Upper lobe of right lung (tissue), 1 donor: ENCODE results near the gene OSBPL3. TPM values are rescaled to one million over a fixed set of nuclear protein-coding genes. Genes with fewer than 3 reads are reported as not detected.

ENCODE experiments used
- ATAC-seq: fragments of 200-7000 bp; cut with Tn5 transposase; one replicate; pipeline ENCODE4 v1.9.1; 2020; ENCODE audit warnings: mild to moderate bottlenecking, moderate library complexity
- DNase-seq: peaks from one replicate; pipeline ENCODE4 v3.0.0-alpha.2; 2020
- H3K27ac ChIP-seq: fragments of 200-600 bp; one replicate; pipeline ENCODE4 v1.8.0; 2022
- H3K27me3 ChIP-seq: fragments of 200-600 bp; one replicate; pipeline ENCODE4 v1.8.0; 2022; ENCODE audit warnings: mild to moderate bottlenecking
- H3K36me3 ChIP-seq: fragments of 200-600 bp; one replicate; pipeline ENCODE4 v1.8.0; 2022
- H3K4me1 ChIP-seq: fragments of 200-600 bp; one replicate; pipeline ENCODE4 v1.8.0; 2022
- H3K4me3 ChIP-seq: fragments of 200-600 bp; one replicate; pipeline ENCODE4 v1.8.0; 2022; ENCODE audit warnings: mild to moderate bottlenecking
- H3K9me3 ChIP-seq: fragments of 200-600 bp; one replicate; pipeline ENCODE4 v1.8.0; 2022
- intact Hi-C: fragments of 100-400 bp; cut with DNase I; formaldehyde crosslinking; loops from one replicate; pipeline ENCODE4 v1.11.0; 2022
- total RNA-seq: library from RNA; stranded (reverse); fragmentation: NEBNext Ultra II Directional; extraction: Animal tissue kit (Norgen Biotek cat#: 25700); gene quantifications from one replicate; pipeline ENCODE4 v1.2.1, GENCODE V29; 2021
- TF ChIP-seq, protein P1 (sequence below): fragments of 200-600 bp; IDR thresholded peaks from one replicate; pipeline ENCODE4 v1.8.0; 2022; ENCODE audit warnings: antibody characterized with exemption
- donor health status: DM: no; HTN: yes; CAD: no; lungs with severe emphysema.

OSBPL3 gene
- total RNA-seq, 1 donor from 2014 or later = 23.7 TPM

DNA sequence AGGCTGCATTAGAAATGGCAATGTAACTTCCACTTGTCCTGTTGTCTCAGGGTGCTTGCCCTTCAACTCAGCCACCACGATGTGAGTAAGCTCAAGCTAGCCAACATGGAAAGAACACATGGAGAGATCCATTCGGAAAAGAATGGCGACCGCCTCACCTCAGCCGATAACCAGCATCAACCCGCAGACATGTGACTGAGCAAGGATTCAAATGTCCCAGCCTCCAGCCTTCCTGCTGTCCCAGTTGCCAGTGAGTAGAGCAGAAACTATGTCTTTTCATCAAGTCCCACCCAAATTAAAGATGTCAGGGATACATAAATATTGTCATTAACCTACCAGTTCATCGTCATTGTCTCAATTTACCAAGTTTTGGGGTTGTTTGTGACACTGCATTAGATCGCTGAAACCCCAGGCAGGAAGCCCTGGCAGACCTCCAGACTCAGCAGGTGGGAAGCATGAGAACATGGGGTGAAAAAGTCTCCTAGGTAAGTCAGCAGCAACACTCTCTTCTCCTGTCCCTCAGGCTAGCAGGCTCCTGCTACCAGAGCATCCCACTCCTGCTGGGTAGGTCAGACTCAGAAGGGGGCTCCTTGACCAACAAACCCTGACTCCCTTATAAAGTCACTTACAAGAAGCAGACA, 67.0 kb downstream of the OSBPL3 start:
- no peaks in the 10 kb centered on the region for H3K36me3 ChIP-seq
- no peak for DNase-seq
- ATAC-seq = no peak
- H3K4me3 ChIP-seq = no peak overlapping the region
- no peaks in the 10 kb centered on the region for H3K27me3 ChIP-seq
- no peaks in the 10 kb centered on the region for H3K4me1 ChIP-seq
- intact Hi-C loops = no loop called here
- H3K27ac ChIP-seq = no peak overlapping the region
- TF ChIP-seq, protein P1, sequence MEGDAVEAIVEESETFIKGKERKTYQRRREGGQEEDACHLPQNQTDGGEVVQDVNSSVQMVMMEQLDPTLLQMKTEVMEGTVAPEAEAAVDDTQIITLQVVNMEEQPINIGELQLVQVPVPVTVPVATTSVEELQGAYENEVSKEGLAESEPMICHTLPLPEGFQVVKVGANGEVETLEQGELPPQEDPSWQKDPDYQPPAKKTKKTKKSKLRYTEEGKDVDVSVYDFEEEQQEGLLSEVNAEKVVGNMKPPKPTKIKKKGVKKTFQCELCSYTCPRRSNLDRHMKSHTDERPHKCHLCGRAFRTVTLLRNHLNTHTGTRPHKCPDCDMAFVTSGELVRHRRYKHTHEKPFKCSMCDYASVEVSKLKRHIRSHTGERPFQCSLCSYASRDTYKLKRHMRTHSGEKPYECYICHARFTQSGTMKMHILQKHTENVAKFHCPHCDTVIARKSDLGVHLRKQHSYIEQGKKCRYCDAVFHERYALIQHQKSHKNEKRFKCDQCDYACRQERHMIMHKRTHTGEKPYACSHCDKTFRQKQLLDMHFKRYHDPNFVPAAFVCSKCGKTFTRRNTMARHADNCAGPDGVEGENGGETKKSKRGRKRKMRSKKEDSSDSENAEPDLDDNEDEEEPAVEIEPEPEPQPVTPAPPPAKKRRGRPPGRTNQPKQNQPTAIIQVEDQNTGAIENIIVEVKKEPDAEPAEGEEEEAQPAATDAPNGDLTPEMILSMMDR = no peak
- no peaks in the 10 kb centered on the region for H3K9me3 ChIP-seq

DNA sequence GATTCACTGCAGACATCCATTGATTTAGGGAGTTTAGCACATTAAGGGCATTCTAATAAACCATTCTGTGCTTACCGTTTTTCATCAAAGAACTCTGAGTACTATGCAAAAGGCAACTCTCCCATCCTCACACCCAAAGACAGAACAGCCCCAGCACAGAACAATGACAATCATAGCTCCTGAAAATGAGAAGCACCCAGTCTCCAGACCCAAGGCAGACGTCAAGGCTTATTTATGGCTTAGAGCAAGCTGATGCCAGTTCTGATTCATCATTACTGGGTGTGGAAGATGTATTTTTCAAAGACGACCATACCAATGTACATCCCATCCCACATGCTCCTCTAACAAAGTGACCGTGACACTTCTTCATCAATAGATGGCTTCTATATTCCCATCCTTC, 67.6 kb downstream of the OSBPL3 start:
- no peaks in the 10 kb centered on the region for H3K27me3 ChIP-seq
- H3K4me3 ChIP-seq = no peak overlapping the region
- TF ChIP-seq, protein P1 = no peak
- H3K4me1 ChIP-seq = no peaks in the 10 kb centered on the region
- H3K36me3 ChIP-seq = no peaks in the 10 kb centered on the region
- DNase-seq (no peak), ATAC-seq (no peak)
- no peaks in the 10 kb centered on the region for H3K9me3 ChIP-seq
- intact Hi-C loops = no loop called here
- no peak overlapping the region for H3K27ac ChIP-seq

DNA sequence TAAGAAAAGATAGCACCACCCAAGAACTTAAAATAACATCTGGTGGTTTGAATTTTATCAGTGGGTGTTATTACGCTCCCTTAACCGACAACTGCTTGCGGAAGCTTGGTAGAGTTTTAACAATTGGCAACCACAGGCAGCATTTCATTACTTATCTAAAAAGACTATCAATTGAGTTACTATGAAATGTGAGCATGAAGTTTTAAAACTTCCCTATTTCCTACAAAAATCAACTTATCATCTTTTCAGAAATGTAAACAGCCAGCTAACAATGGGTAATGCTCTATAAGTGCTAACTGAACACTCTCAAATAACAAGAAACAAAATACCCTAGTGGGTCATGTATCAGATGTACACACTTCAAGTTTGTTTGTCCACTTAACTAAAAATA, 68.8 kb downstream of the OSBPL3 start:
- Histone ChIP-seq H3K36me3 (no peaks in the 10 kb centered on the region), H3K4me1 (no peaks in the 10 kb centered on the region), H3K9me3 (no peaks in the 10 kb centered on the region), H3K27me3 (no peaks in the 10 kb centered on the region), H3K27ac (no peak overlapping the region), H3K4me3 (no peak overlapping the region)
- TF ChIP-seq, protein P1 = no peak
- intact Hi-C loops = no loop called here
- peak; percentile 52 for ATAC-seq
- no peak for DNase-seq

DNA sequence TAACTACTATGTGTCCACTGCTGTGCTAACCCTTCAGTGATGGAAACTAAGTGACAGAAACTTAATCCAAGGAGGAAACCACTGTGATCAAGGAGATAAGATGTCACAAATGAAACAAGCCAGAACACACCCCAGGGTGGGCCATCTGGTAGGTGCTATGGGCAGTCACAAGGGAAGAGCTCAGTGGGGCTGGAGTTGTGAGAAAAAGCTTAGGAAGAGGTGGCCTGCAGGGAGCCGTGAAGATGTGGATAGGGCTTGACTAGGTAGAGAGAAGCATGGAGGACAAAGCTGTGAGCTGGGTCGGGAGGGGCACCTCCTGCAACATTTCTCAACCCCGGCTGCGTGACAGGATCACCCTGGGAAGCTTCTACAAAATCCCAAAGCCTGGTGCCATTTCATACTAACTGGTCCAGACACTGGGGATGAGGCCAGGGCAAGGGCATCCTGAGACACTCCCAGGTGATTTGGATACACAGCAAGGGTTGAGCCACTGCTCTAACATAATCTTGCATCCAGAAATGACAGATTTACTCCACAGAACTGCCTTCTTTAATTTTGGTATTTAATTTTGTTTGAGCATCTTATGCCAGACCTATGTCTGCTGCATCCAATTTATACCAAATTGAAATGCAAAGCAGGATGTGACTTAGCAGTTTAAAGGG, 69.3 kb downstream of the OSBPL3 start:
- Histone ChIP-seq H3K36me3 (no peaks in the 10 kb centered on the region), H3K27ac (no peak overlapping the region), H3K27me3 (no peaks in the 10 kb centered on the region), H3K9me3 (no peaks in the 10 kb centered on the region), H3K4me1 (no peaks in the 10 kb centered on the region), H3K4me3 (no peak overlapping the region)
- intact Hi-C loops = no loop called here
- TF ChIP-seq, protein P1 = no peak
- no peak for DNase-seq
- ATAC-seq = no peak

DNA sequence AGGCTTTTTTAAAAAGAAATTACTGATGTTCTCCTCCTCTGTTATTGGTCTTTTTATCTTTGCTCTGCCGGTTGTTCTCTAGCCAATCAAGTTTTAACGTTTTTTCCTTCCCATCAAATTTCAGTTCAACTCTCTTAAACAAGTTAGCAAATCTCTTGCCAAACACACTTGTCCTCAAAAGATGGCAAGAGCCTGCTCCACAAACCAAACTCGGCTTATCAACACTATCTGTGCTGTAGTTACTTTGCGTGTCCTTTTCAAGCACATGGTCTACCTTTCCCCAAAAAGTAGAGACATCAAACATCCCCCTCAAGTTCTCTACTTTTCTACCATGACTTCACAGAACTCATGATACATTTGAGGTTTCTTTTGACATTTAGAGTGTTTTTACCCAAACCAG, 71.3 kb downstream of the OSBPL3 start:
- intact Hi-C loops = no loop called here
- DNase-seq (no peak), ATAC-seq (no peak)
- Histone ChIP-seq H3K4me3 (no peak overlapping the region), H3K27me3 (no peaks in the 10 kb centered on the region), H3K9me3 (no peaks in the 10 kb centered on the region), H3K27ac (no peak overlapping the region), H3K36me3 (no peaks in the 10 kb centered on the region), H3K4me1 (no peaks in the 10 kb centered on the region)
- TF ChIP-seq, protein P1 = no peak
